ENCODE results near the gene ANKMY1.

ANKMY1 gene

DNA sequence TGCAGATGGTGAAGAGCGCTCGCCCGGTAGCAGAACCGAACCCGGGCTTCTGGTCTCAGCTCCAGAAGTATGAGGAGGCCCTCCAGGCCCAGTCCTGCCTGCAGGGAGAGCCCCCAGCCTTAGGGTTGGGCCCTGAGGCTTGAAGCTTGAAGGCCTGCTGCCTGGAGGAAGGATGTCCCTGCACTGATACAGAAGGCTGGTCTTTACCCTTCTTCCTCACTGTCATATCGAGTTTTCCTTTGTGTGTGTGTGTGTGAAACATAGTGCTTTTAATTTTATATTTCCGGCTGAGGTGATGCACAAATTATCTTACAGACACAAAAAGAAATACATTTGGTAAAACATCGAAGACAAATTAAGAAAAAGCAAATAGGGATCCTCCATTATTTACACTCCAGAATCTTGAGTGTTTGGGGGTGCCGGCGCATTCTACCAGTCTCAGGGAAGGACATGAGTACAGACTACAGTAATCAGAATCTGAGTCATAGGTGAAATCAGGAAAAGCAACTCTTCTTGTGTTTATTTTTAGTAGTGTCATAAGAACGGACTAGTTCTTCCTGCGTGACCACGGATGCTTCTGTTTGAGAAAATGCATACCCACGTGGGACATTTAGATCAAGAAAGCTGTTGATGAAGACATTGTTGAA is 3.7 kb upstream of the ANKMY1 start:
- TF ChIP-seq, protein P1, sequence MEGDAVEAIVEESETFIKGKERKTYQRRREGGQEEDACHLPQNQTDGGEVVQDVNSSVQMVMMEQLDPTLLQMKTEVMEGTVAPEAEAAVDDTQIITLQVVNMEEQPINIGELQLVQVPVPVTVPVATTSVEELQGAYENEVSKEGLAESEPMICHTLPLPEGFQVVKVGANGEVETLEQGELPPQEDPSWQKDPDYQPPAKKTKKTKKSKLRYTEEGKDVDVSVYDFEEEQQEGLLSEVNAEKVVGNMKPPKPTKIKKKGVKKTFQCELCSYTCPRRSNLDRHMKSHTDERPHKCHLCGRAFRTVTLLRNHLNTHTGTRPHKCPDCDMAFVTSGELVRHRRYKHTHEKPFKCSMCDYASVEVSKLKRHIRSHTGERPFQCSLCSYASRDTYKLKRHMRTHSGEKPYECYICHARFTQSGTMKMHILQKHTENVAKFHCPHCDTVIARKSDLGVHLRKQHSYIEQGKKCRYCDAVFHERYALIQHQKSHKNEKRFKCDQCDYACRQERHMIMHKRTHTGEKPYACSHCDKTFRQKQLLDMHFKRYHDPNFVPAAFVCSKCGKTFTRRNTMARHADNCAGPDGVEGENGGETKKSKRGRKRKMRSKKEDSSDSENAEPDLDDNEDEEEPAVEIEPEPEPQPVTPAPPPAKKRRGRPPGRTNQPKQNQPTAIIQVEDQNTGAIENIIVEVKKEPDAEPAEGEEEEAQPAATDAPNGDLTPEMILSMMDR (IDR thresholded peaks at IDR 0.05) = no peak
- DNase-seq (ENCODE audit: low spot score) = no peak
- Histone ChIP-seq H3K27ac (peak overlapping the region; percentile 59 to 98), H3K4me3 (peak overlapping the region; percentile 93)

DNA sequence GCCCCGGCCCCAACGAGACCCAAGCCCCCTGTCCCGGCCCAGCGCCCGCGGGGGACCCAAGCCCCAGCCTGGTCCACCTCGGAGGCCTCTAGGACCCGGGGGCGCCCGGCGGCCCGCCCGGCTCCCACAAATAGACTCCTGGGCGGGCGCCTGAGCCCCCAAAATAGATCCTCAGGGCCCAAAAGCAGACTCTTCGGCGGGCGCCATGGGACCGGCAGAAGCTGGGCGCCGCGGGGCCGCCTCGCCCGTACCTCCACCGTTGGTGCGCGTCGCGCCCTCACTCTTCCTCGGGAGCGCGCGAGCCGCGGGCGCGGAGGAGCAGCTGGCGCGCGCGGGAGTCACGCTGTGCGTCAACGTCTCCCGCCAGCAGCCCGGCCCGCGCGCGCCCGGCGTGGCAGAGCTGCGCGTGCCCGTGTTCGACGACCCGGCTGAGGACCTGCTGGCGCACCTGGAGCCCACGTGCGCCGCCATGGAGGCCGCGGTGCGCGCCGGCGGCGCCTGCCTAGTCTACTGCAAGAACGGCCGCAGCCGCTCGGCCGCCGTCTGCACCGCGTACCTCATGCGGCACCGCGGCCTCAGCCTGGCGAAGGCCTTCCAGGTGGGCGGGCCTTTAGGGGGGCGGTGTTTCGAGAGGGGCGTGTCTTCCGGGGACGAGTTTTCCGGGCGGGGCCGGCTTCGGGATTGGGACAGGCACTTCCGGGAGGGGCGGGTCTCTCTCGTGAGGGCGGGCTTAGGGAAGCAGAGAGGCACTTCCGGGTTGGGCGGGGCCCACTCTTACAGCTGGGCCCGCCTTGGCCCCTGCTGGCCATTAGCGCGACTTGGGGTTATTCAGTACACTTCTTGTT is 2.9 kb upstream of the ANKMY1 start:
- peak; percentile 99 for DNase-seq (ENCODE audit: low spot score)
- peak overlapping the region; percentile 93 for H3K4me3 ChIP-seq
- TF ChIP-seq, protein P1 (IDR thresholded peaks at IDR 0.05) = no peak
- peak overlapping the region; percentile 95 to 98 for H3K27ac ChIP-seq

DNA sequence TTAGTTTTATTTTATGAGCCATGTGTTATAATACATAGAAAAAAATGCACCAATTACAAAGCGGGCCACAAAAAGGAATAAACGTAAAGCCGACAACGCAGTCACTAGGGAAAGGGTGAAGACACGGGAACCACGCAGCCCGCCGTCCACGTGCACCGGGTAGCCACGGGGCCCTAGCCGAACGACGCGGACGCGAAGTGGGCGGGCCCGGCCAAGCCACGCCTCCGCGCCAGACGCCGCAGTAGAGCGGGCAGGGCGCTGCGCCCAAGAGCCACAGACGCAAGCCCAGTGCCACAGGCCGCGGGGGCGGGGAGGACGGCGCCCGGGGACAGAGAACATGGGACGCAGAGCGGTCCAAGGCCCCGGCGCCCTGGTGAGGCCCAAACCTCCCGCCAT is 2.3 kb upstream of the ANKMY1 start, which contains the start of gene DUSP28:
Gene DUSP28 (plus strand): TSS at position 274 of the 396 bp plus-strand sequence. CDS start 328 bp downstream, outside the sequence.
- peak; percentile 94 for DNase-seq (ENCODE audit: low spot score)
- H3K27ac ChIP-seq = peak within 1 kb of the TSS; percentile 95 to 98
- H3K4me3 ChIP-seq = peak within 1 kb of the TSS; percentile 93
- TF ChIP-seq, protein P1 (IDR thresholded peaks at IDR 0.05) = no peak

DNA sequence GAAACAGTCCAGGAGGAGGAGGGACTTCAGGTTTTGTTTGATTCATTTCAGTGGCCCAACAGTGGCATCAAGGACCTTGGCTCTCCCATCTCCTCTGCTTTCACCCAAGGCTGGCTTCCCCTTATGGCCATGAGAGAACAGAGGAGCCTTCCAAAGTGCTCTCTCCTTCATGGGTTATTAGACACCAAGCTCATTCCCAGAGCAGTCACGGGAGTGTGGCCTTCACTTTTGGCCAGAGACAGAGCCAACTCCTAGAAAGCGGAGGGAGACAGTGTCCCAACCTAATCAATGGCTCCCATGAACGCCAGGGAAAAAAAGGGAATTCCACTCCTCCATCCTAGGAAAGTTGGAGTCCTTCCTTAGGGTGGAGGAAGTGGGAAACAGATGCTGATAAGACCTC is 1.5 kb upstream of the ANKMY1 start:
- TF ChIP-seq, protein P1 (IDR thresholded peaks at IDR 0.05) = no peak
- Histone ChIP-seq H3K4me3 (peak overlapping the region; percentile 93), H3K27ac (no peak overlapping the region)
- no peak for DNase-seq (ENCODE audit: low spot score)

DNA sequence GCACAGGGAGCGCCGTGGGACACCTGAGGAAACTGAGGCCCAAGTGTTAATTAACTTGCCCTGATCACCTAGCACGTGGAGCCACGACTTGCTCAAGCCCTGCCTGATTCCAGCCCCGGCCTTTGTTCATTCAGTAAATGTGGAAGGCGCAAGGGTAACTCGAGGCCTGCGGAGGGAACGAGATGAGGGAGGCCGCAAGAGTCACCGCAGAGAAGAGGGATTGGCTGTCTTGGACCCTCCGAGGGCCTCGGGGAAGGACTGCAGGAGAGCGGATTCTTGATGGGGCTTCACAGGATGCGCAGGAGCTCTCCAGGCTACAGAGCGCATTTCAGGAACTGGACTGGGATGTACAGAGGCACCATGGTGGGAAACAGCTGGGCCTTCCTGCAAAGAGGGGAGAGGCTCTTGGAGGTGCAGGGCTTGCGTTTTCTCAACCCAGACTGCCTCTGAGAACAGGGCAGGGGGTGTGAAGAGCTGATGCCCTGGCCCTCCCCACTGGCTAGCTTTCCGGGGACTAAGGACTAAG is 511 bp upstream of the ANKMY1 start:
- TF ChIP-seq, protein P1 (IDR thresholded peaks at IDR 0.05) = no peak
- Histone ChIP-seq H3K27ac (no peak overlapping the region), H3K4me3 (peak overlapping the region; percentile 75)
- DNase-seq (ENCODE audit: low spot score) = no peak

DNA sequence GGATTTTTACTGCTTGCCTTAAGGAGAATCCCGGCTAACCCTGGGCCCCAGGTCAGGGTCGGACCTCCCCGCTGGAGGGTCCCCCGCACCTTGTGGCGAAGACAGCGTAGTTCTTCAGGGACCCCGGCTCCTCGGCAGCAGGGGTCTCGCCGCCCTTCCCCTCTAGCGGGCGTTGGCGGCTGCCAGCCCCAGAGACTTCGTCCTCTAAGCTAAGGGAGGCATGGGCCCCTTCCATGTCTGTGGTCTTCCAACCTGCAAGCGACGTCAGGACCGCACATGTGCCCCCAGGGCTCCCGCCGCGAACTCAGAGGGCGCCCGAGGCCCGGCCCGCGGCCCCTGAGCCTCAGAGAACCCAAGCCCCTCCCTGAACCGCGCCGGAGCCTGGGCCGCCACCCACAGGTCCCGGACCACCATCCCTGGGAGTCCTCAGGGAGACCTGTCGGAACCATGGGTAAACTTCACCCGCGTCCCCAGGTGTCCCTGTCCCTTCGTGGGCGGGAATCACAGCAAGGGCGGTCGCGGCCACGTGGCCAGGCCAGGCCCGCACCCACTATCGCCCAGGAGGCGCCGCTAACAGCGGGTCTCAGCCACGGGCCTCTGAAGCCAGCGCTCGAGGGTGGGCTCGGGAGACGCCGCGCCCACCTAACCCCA is 562 bp downstream of the ANKMY1 start:
- TF ChIP-seq, protein P1 (IDR thresholded peaks at IDR 0.05) = no peak
- no peak overlapping the region for H3K27ac ChIP-seq
- no peak for DNase-seq (ENCODE audit: low spot score)
- H3K4me3 ChIP-seq = peak overlapping the region; percentile 75
